NT2/D1 (cell line): ENCODE results near the gene KIF16B.

ENCODE experiments used
- DNase-seq: peaks from one replicate; pipeline ENCODE4 v3.0.0-alpha.2; 2011; ENCODE audit warnings: low read depth, low spot score
- H3K27me3 ChIP-seq: 2 replicates; pipeline ENCODE4 v1.6.0; 2011; ENCODE audit warnings: mild to moderate bottlenecking; ENCODE audit not compliant: insufficient read length, insufficient read depth
- H3K36me3 ChIP-seq: 2 replicates; pipeline ENCODE4 v1.6.1; 2011; ENCODE audit warnings: mild to moderate bottlenecking, low read length, mixed read lengths; ENCODE audit not compliant: insufficient read depth, insufficient read length
- H3K4me1 ChIP-seq: 2 replicates; pipeline ENCODE4 v1.5.1; 2011; ENCODE audit not compliant: insufficient read depth, insufficient read length
- H3K4me3 ChIP-seq: 2 replicates; pipeline ENCODE4 v1.5.1; 2011; ENCODE audit warnings: low read depth; ENCODE audit not compliant: insufficient read length
- H3K9ac ChIP-seq: 2 replicates; pipeline ENCODE4 v1.6.0; 2011; ENCODE audit warnings: low read depth; ENCODE audit not compliant: insufficient read length
- H3K9me3 ChIP-seq: 2 replicates; pipeline ENCODE4 v1.5.1; 2011; ENCODE audit warnings: mild to moderate bottlenecking, low read length; ENCODE audit not compliant: insufficient read depth
- SUZ12 ChIP-seq: IDR thresholded peaks from 2 replicates; pipeline ENCODE4 v1.6.1; 2011; ENCODE audit not compliant: insufficient read length, insufficient read depth; ENCODE audit errors: extremely low read depth
- YY1 ChIP-seq: IDR thresholded peaks from 2 replicates; pipeline ENCODE4 v1.6.1; 2011; ENCODE audit not compliant: insufficient read length, insufficient read depth
- ZNF274 ChIP-seq: IDR thresholded peaks from 2 replicates; pipeline ENCODE4 v1.6.1; 2011; ENCODE audit warnings: mild to moderate bottlenecking, low read depth, low read length

Gene KIF16B

GRCh38 chr20:16364320-16364687 is 208.9 kb downstream of the KIF16B start:
- no peak for TF ChIP-seq ZNF274
- TF ChIP-seq YY1, result no peak
- TF ChIP-seq SUZ12, result no peak
- H3K27me3 ChIP-seq, result no peaks in the 10 kb centered on the region
- DNase-seq, result no peak
- peaks cover 3% of the 10 kb centered on the region for H3K36me3 ChIP-seq
- no peak overlapping the region for H3K4me3 ChIP-seq
- no peak overlapping the region for H3K9ac ChIP-seq
- no peaks in the 10 kb centered on the region for H3K9me3 ChIP-seq
- H3K4me1 ChIP-seq, result no peaks in the 10 kb centered on the region

GRCh38 chr20:16363506-16364319 is 209.5 kb downstream of the KIF16B start:
- H3K4me1 ChIP-seq, result no peaks in the 10 kb centered on the region
- H3K36me3 ChIP-seq, result peaks cover 3% of the 10 kb centered on the region
- H3K9ac ChIP-seq, result no peak overlapping the region
- DNase-seq, result no peak
- no peak overlapping the region for H3K4me3 ChIP-seq
- TF ChIP-seq ZNF274, result no peak
- TF ChIP-seq SUZ12, result no peak
- TF ChIP-seq YY1, result no peak
- no peaks in the 10 kb centered on the region for H3K27me3 ChIP-seq
- no peaks in the 10 kb centered on the region for H3K9me3 ChIP-seq

GRCh38 chr20:16362642-16363041 is 210.6 kb downstream of the KIF16B start:
- DNase-seq, result no peak
- TF ChIP-seq ZNF274, result no peak
- TF ChIP-seq SUZ12, result no peak
- no peak for TF ChIP-seq YY1
- Histone ChIP-seq H3K4me3 (no peak overlapping the region), H3K36me3 (peaks cover 3% of the 10 kb centered on the region), H3K9ac (no peak overlapping the region), H3K27me3 (no peaks in the 10 kb centered on the region), H3K4me1 (no peaks in the 10 kb centered on the region), H3K9me3 (no peaks in the 10 kb centered on the region)

- no peaks in the 10 kb centered on the region for H3K9me3 ChIP-seq
- no peaks in the 10 kb centered on the region for H3K36me3 ChIP-seq
- no peak for DNase-seq
- no peaks in the 10 kb centered on the region for H3K4me1 ChIP-seq
- no peaks in the 10 kb centered on the region for H3K27me3 ChIP-seq
- no peak overlapping the region for H3K4me3 ChIP-seq
- TF ChIP-seq YY1, result no peak
- no peak for TF ChIP-seq ZNF274
- no peak for TF ChIP-seq SUZ12
- H3K9ac ChIP-seq, result no peak overlapping the region
Observed at GRCh38 chr20:16360668-16361067, 212.6 kb downstream of the KIF16B start.

- no peaks in the 10 kb centered on the region for H3K9me3 ChIP-seq
- no peaks in the 10 kb centered on the region for H3K36me3 ChIP-seq
- H3K27me3 ChIP-seq, result no peaks in the 10 kb centered on the region
- no peaks in the 10 kb centered on the region for H3K4me1 ChIP-seq
- H3K4me3 ChIP-seq, result no peak overlapping the region
- no peak for DNase-seq
- no peak overlapping the region for H3K9ac ChIP-seq
- TF ChIP-seq YY1 (no peak), ZNF274 (no peak), SUZ12 (no peak)
Observed at GRCh38 chr20:16353417-16353781, 219.8 kb downstream of the KIF16B start.

- Histone ChIP-seq H3K4me3 (no peak overlapping the region), H3K9me3 (no peaks in the 10 kb centered on the region), H3K9ac (no peak overlapping the region), H3K4me1 (no peaks in the 10 kb centered on the region), H3K27me3 (no peaks in the 10 kb centered on the region), H3K36me3 (no peaks in the 10 kb centered on the region)
- TF ChIP-seq ZNF274 (no peak), YY1 (no peak)
- no peak for DNase-seq
Observed at GRCh38 chr20:16352751-16353416, 220.4 kb downstream of the KIF16B start.

GRCh38 chr20:16352321-16352720 is 220.9 kb downstream of the KIF16B start:
- Histone ChIP-seq H3K9me3 (no peaks in the 10 kb centered on the region), H3K9ac (no peak overlapping the region), H3K27me3 (no peaks in the 10 kb centered on the region), H3K4me3 (no peak overlapping the region), H3K4me1 (no peaks in the 10 kb centered on the region), H3K36me3 (no peaks in the 10 kb centered on the region)
- no peak for DNase-seq
- TF ChIP-seq ZNF274, result no peak
- no peak for TF ChIP-seq YY1
- no peak for TF ChIP-seq SUZ12
